Lower lobe of right lung (tissue), 2 donors: ENCODE data around the gene SLC30A3. TPM values are rescaled to one million over a fixed set of nuclear protein-coding genes. Genes with fewer than 3 reads are reported as not detected.

ENCODE experiments used
- ATAC-seq, 2 donors: fragments of 200-7000 bp; cut with Tn5 transposase; one replicate each; pipeline ENCODE4 v1.9.1; 2020 to 2022; ENCODE audit warnings: mild to moderate bottlenecking in 2 of 2, moderate library complexity in 2 of 2
- DNase-seq: peaks from one replicate; pipeline ENCODE4 v3.0.0-alpha.2; 2020
- H3K27ac ChIP-seq: fragments of 200-600 bp; one replicate; pipeline ENCODE4 v1.8.0; 2022
- H3K27me3 ChIP-seq: fragments of 200-600 bp; one replicate; pipeline ENCODE4 v1.8.0; 2022; ENCODE audit warnings: low read depth
- H3K36me3 ChIP-seq: fragments of 200-600 bp; one replicate; pipeline ENCODE4 v1.8.0; 2022; ENCODE audit warnings: mild to moderate bottlenecking
- H3K4me1 ChIP-seq: fragments of 200-600 bp; one replicate; pipeline ENCODE4 v1.8.0; 2022
- H3K4me3 ChIP-seq: fragments of 200-600 bp; one replicate; pipeline ENCODE4 v1.8.0; 2022; ENCODE audit warnings: mild to moderate bottlenecking
- H3K9me3 ChIP-seq: fragments of 200-600 bp; one replicate; pipeline ENCODE4 v1.8.0; 2022
- intact Hi-C: fragments of 100-400 bp; cut with DNase I; formaldehyde crosslinking; loops from one replicate; pipeline ENCODE4 v1.11.0; 2022
- total RNA-seq: library from RNA; stranded (reverse); fragmentation: NEBNext Ultra II Directional; extraction: Animal tissue kit (Norgen Biotek cat#: 25700); gene quantifications from one replicate; pipeline ENCODE4 v1.2.1, GENCODE V29; 2021
- TF ChIP-seq, protein P1 (sequence below): fragments of 200-600 bp; IDR thresholded peaks from one replicate; pipeline ENCODE4 v1.8.0; 2022; ENCODE audit warnings: antibody characterized with exemption, mild to moderate bottlenecking
- donor health status: DM: no; HTN: yes; CAD: no; lungs with severe emphysema.

SLC30A3 gene
- total RNA-seq, 1 donor from 2014 or later: 0.80 TPM

DNA sequence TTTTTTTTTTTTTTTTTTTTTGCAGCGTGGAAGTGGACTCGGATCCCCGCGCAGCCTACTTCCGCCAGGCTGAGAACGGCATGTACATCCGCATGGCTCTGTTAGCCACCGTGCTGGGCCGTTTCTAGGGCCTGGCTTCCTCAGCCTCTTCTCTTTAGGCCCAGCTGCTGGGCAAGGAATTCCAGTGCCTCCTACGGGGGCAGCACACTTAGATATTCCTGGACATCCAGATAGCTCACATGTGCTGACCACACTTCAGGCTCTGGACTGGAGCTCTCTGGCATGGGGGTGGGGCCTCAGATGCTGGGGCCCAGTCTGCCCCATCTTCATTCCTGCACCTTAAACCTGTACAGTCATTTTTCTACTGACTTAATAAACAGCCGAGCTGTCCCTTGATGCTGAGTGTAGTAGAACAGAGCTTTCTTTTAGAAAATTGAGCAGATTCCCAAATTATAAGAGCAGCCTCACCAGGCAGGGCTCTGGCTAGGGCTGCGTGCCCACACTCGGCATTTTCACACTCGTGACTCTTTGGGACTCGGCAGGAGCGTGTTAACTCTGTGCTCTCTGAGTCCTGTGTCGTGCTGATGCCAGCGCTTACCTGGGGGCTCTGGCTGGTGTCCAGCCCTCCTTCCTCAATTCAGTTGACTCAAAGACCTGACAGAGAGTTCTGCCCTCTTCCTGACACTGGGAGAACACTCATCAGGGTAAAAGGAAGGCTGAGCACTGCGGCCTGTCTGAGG, 19.3 kb downstream of the SLC30A3 start:
- intact Hi-C loops: no loop called here
- Histone ChIP-seq H3K4me1 (no peaks in the 10 kb centered on the region), H3K4me3 (no peak overlapping the region), H3K36me3 (peaks cover 61% of the 10 kb centered on the region), H3K27ac (no peak overlapping the region), H3K9me3 (no peaks in the 10 kb centered on the region), H3K27me3 (no peaks in the 10 kb centered on the region)
- no peak for DNase-seq
- TF ChIP-seq, protein P1, sequence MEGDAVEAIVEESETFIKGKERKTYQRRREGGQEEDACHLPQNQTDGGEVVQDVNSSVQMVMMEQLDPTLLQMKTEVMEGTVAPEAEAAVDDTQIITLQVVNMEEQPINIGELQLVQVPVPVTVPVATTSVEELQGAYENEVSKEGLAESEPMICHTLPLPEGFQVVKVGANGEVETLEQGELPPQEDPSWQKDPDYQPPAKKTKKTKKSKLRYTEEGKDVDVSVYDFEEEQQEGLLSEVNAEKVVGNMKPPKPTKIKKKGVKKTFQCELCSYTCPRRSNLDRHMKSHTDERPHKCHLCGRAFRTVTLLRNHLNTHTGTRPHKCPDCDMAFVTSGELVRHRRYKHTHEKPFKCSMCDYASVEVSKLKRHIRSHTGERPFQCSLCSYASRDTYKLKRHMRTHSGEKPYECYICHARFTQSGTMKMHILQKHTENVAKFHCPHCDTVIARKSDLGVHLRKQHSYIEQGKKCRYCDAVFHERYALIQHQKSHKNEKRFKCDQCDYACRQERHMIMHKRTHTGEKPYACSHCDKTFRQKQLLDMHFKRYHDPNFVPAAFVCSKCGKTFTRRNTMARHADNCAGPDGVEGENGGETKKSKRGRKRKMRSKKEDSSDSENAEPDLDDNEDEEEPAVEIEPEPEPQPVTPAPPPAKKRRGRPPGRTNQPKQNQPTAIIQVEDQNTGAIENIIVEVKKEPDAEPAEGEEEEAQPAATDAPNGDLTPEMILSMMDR: no peak
- ATAC-seq: no peak

DNA sequence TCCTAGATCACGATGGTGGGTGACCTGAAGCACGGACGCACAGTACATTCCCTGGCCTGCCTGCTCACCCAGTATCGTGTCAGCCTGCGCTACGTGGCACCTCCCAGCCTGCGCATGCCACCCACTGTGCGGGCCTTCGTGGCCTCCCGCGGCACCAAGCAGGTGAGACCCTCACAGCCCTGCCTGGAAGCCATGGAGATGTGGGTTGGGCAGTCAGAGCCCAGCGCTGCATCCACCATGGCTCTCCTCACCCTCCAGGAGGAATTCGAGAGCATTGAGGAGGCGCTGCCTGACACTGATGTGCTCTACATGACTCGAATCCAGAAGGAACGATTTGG, 20.3 kb downstream of the SLC30A3 start:
- Histone ChIP-seq H3K27me3 (no peaks in the 10 kb centered on the region), H3K36me3 (peaks cover 70% of the 10 kb centered on the region), H3K27ac (no peak overlapping the region), H3K9me3 (no peaks in the 10 kb centered on the region), H3K4me3 (no peak overlapping the region), H3K4me1 (no peaks in the 10 kb centered on the region)
- intact Hi-C loops: no loop called here
- ATAC-seq: no peak
- DNase-seq: no peak
- TF ChIP-seq, protein P1: no peak

DNA sequence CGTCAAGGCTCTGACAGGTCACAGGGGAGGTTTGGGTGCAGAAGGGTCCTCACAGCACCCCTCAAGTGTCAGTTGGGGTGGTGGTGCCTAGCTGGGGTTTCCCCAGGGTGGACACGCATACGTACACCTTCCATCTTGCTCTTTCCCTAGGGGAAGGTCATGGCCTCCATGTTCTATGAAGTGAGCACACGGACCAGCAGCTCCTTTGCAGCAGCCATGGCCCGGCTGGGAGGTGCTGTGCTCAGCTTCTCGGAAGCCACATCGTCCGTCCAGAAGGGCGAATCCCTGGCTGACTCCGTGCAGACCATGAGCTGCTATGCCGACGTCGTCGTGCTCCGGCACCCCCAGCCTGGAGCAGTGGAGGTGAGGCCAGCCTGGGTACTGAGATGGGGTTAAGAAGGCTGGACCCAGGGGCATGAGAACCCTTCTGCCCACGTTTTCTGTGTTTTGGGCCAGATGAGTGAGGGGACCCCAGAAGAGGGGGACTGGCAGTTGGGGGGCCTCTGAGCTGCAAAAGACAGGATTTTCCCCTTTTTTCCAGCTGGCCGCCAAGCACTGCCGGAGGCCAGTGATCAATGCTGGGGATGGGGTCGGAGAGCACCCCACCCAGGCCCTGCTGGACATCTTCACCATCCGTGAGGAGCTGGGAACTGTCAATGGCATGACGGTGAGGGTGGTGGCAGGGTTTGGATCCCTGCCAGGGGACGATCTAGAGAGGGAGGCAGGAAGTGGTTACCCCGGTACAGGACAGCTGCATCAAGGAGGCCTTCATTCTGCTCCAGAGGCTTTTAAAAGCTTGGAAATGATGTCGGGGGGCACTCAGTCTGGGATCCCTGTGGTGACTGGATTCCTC, 20.9 kb downstream of the SLC30A3 start:
- H3K27me3 ChIP-seq: no peaks in the 10 kb centered on the region
- H3K4me3 ChIP-seq: no peak overlapping the region
- no peak for DNase-seq
- intact Hi-C loops: no loop called here
- H3K4me1 ChIP-seq: no peaks in the 10 kb centered on the region
- ATAC-seq: no peak
- peaks cover 76% of the 10 kb centered on the region for H3K36me3 ChIP-seq
- H3K9me3 ChIP-seq: no peaks in the 10 kb centered on the region
- H3K27ac ChIP-seq: no peak overlapping the region
- TF ChIP-seq, protein P1: no peak

DNA sequence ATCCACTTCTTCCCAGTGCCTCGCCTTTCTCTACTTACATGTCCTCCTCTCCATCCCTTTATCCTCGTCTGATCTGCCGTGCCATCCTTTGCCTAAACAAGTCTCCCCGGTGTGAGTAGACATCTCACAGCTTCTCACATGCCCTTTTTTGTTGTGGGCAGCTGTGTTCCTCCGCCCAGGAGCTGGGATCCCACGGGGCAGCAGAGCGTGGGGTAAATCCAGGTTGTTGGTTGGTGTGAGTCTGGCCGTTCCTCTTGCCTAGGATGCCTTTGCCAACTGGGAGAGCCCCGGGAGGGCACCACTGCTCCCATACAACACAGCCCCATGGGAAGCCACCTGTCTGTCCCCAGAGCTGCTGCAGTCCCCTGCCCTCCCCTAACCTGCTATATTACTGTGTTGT, 22.4 kb downstream of the SLC30A3 start:
- no peak for DNase-seq
- TF ChIP-seq, protein P1: no peak
- intact Hi-C loops: no loop called here
- H3K4me1 ChIP-seq: no peaks in the 10 kb centered on the region
- H3K4me3 ChIP-seq: no peak overlapping the region
- H3K9me3 ChIP-seq: no peaks in the 10 kb centered on the region
- ATAC-seq: no peak
- H3K27me3 ChIP-seq: no peaks in the 10 kb centered on the region
- peaks cover 92% of the 10 kb centered on the region for H3K36me3 ChIP-seq
- no peak overlapping the region for H3K27ac ChIP-seq

DNA sequence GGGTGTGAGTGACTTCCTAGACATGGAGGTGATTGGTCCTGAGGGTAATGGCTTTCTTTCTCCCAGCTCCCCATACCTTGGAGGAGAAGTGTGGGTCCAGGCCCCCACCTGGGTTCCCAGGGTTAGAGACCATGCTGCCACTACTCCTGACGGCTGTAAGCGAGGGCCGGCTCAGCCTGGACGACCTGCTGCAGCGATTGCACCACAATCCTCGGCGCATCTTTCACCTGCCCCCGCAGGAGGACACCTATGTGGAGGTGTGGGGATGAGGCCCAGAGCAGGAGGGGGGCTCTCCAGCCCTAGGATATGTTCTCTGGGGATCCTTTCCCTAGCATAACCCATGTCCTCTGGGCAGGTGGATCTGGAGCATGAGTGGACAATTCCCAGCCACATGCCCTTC, 23.9 kb downstream of the SLC30A3 start:
- no peak overlapping the region for H3K4me3 ChIP-seq
- no peak for DNase-seq
- no peaks in the 10 kb centered on the region for H3K4me1 ChIP-seq
- intact Hi-C loops: no loop called here
- H3K9me3 ChIP-seq: no peaks in the 10 kb centered on the region
- H3K36me3 ChIP-seq: peaks cover 100% of the 10 kb centered on the region
- TF ChIP-seq, protein P1: no peak
- no peak overlapping the region for H3K27ac ChIP-seq
- ATAC-seq: no peak
- H3K27me3 ChIP-seq: no peaks in the 10 kb centered on the region
